H1 (cell line): ENCODE results near the gene CUBN. TPM values are rescaled to one million over a fixed set of nuclear protein-coding genes. Genes with fewer than 3 reads are reported as not detected.

Experiments used
- ASH2L ChIP-seq: fragments of 200-600, 300-600 bp; sonication (generic); IDR thresholded peaks from one replicate; pipeline ENCODE4 v1.7.1; 2017; ENCODE audit warnings: low read length
- BACH1 ChIP-seq: IDR thresholded peaks from 2 replicates; pipeline ENCODE4 v1.6.1; 2012; ENCODE audit warnings: low read length, improper control_type of control experiment
- BCL11A ChIP-seq, 2 experiments: IDR thresholded peaks; one replicate each; pipeline ENCODE4 v1.6.1; 2011; ENCODE audit warnings: low read depth in 2 of 2, low read length in 2 of 2, mild to moderate bottlenecking in 2 of 2
- CHD1 ChIP-seq: IDR thresholded peaks from 2 replicates; pipeline ENCODE4 v1.6.1; 2012; ENCODE audit warnings: low read depth, low read length, improper control_type of control experiment
- EGR1 ChIP-seq: IDR thresholded peaks from 2 replicates; pipeline ENCODE4 v1.6.1; 2011; ENCODE audit warnings: low read depth, low read length, borderline replicate concordance
- GABPA ChIP-seq: IDR thresholded peaks from 2 replicates; pipeline ENCODE4 v1.6.1; 2011; ENCODE audit warnings: mild to moderate bottlenecking, low read length, moderate library complexity, borderline replicate concordance; ENCODE audit not compliant: insufficient read depth
- GTF2F1 ChIP-seq: IDR thresholded peaks from 2 replicates; pipeline ENCODE4 v1.6.1; 2012; ENCODE audit warnings: low read depth, low read length, improper control_type of control experiment, borderline replicate concordance
- HDAC2 ChIP-seq, 2 experiments: fragments of 300-600 bp in 1 of 2; sonication (generic) in 1 of 2; IDR thresholded peaks; 2 replicates each; pipeline ENCODE4 v1.6.1; 2011 to 2012; ENCODE audit warnings: low read depth in 2 of 2, low read length in 2 of 2, mild to moderate bottlenecking in 2 of 2, moderate library complexity in 2 of 2, borderline replicate concordance in 1 of 2, inconsistent platforms in 1 of 2
- HDAC6 ChIP-seq: IDR thresholded peaks from one replicate; pipeline ENCODE4 v1.7.1; 2012; ENCODE audit warnings: low read depth, mild to moderate bottlenecking, inconsistent platforms, low read length, moderate library complexity
- JUN ChIP-seq: IDR thresholded peaks from 2 replicates; pipeline ENCODE4 v1.6.1; 2011; ENCODE audit warnings: low read depth, mild to moderate bottlenecking, improper control_type of control experiment, low read length
- KDM1A ChIP-seq: fragments of 200-600, 300-600 bp; sonication (generic); IDR thresholded peaks from 2 replicates; pipeline ENCODE4 v1.7.1; 2016; ENCODE audit warnings: mild to moderate bottlenecking, low read length, borderline replicate concordance
- PHF8 ChIP-seq: fragments of 200-600 bp; sonication (generic); conservative IDR thresholded peaks from 2 replicates; pipeline ENCODE4 v1.7.1; 2012; ENCODE audit warnings: low read depth, mild to moderate bottlenecking, inconsistent platforms, low read length, moderate library complexity
- RAD21 ChIP-seq, 2 experiments: IDR thresholded peaks in 1 of 2; conservative IDR thresholded peaks in 1 of 2; 2 replicates each; pipeline ENCODE4 v1.6.1; 2011; ENCODE audit warnings: low read depth in 2 of 2, low read length in 2 of 2, improper control_type of control experiment in 1 of 2, inconsistent platforms in 1 of 2, mild to moderate bottlenecking in 1 of 2, moderate library complexity in 1 of 2
- SP4 ChIP-seq: IDR thresholded peaks from 2 replicates; pipeline ENCODE4 v1.6.1; 2012; ENCODE audit warnings: low read length, inconsistent platforms
- SUZ12 ChIP-seq: fragments of 200-600 bp; sonication (generic); IDR thresholded peaks from 2 replicates; pipeline ENCODE4 v1.6.1; 2012; ENCODE audit warnings: mild to moderate bottlenecking, inconsistent platforms, low read length, moderate library complexity, mixed read lengths
- TCF12 ChIP-seq: IDR thresholded peaks from 2 replicates; pipeline ENCODE4 v1.6.1; 2011; ENCODE audit warnings: low read depth, mild to moderate bottlenecking, low read length
- TEAD4 ChIP-seq: IDR thresholded peaks from 2 replicates; pipeline ENCODE4 v1.6.1; 2012; ENCODE audit warnings: low read depth, low read length, inconsistent platforms, mixed read lengths
- YY1 ChIP-seq: IDR thresholded peaks from 2 replicates; pipeline ENCODE4 v1.6.1; 2011; ENCODE audit warnings: low read depth, mild to moderate bottlenecking, low read length
- polyA plus RNA-seq, 7 experiments: library from polyadenylated mRNA; depleted of rRNA in 3 of 7; stranded (reverse) in 5 of 7; unstranded in 2 of 7; fragments of >200 nt in 5 of 7; fragments of 200-250 nt in 2 of 7; gene quantifications; 1 replicate in 5 of 7; 2 replicates in 1 of 7; 4 replicates in 1 of 7; pipeline versions ENCODE4 v1.2.1 to v1.2.3, GENCODE V29; 2011 to 2013; ENCODE audit warnings: missing spikeins in 2 of 7, mixed read lengths in 2 of 7
- total RNA-seq: library from RNA; stranded (reverse); fragmentation: NEBNext Ultra II Directional; extraction: Animal tissue kit (Norgen Biotek cat#: 25700); gene quantifications from 2 replicates; pipeline ENCODE4 v1.2.1, GENCODE V29; 2021
- TF ChIP-seq, protein P1 (sequence below), 3 experiments: IDR thresholded peaks; 1 replicate in 2 of 3; 2 replicates in 1 of 3; pipeline versions ENCODE4 v1.5.1 to v1.6.1; 2011; ENCODE audit warnings: low read length in 3 of 3, mild to moderate bottlenecking in 3 of 3, inconsistent platforms in 2 of 3, low read depth in 1 of 3, moderate library complexity in 1 of 3; ENCODE audit not compliant: insufficient read depth in 1 of 3; ENCODE audit errors: control extremely low read depth in 1 of 3
- TF ChIP-seq, protein P2 (sequence below): IDR thresholded peaks from 2 replicates; pipeline ENCODE4 v1.6.1; 2011; ENCODE audit warnings: low read length, improper control_type of control experiment

Gene CUBN
- total and polyA plus RNA-seq, 2 of the 8 experiments (the other 6 are each of a cell fraction or from before 2014, with no cell fraction given): 0.04 to 0.08 TPM

DNA sequence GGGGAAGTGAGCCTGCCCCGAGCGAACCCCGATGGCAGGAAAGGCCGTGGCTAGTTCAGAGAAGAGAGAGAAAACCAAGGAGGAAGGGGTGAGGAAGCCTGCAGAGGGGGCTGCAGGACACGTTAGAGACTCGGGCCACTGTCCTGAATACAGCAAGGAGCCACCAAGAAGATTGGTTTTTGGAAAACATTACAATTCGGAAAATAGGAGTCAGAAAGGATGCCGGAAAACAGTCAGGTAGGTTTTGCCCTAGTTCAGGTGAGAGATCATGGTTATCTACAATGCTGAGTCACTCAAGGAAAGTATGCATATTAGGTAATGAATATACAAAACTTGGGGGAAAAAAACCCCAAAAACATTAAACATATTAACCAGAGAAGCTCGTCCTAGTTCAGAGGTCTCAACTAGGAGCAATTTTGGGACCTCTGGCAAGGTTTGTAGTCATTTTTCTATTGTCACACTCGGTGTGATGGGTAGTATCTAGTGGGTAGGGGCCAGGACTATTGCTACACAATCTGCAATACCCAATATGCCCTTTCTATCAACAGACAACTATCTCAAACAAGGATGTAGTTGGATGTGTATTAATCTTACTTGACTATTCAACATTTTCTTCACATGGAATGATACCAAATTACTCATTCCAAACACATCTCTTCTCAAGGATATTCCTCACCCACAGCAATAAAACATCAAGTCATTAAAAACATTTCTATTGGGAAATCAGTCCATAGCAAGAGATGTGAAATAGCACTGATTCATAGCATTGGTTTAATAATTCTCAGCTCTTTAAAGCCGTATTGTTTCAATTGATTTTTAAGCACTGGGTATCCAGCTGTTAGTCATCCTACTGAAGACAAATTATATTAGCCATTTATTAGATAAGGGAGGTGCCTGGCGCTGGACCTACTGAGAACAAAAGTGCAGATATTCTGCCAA is 238.0 kb downstream of the CUBN start (continued):
- TF ChIP-seq BCL11A (IDR thresholded peaks at IDR 0.05; ENCODE audit: low read depth in 2 of 2, low read length in 2 of 2): no peak
- TF ChIP-seq TEAD4: no peak
- TF ChIP-seq GABPA: no peak; the same call in 1 of the 2 replicates
- peak; percentile 92 to 94 for TF ChIP-seq RAD21 (IDR thresholded peaks at IDR 0.05 in 1 of 2, conservative IDR thresholded peaks at IDR 0.05 in 1 of 2; ENCODE audit: low read depth in 2 of 2, low read length in 2 of 2)
- TF ChIP-seq HDAC6: no peak
- no peak for TF ChIP-seq KDM1A
- TF ChIP-seq YY1: peak; percentile 38; the same call in 1 of the 2 replicates
- TF ChIP-seq PHF8: no peak
- no peak for TF ChIP-seq SUZ12
- TF ChIP-seq GTF2F1: peak; percentile 97
- peak; percentile 57 for TF ChIP-seq EGR1
- TF ChIP-seq, protein P1, sequence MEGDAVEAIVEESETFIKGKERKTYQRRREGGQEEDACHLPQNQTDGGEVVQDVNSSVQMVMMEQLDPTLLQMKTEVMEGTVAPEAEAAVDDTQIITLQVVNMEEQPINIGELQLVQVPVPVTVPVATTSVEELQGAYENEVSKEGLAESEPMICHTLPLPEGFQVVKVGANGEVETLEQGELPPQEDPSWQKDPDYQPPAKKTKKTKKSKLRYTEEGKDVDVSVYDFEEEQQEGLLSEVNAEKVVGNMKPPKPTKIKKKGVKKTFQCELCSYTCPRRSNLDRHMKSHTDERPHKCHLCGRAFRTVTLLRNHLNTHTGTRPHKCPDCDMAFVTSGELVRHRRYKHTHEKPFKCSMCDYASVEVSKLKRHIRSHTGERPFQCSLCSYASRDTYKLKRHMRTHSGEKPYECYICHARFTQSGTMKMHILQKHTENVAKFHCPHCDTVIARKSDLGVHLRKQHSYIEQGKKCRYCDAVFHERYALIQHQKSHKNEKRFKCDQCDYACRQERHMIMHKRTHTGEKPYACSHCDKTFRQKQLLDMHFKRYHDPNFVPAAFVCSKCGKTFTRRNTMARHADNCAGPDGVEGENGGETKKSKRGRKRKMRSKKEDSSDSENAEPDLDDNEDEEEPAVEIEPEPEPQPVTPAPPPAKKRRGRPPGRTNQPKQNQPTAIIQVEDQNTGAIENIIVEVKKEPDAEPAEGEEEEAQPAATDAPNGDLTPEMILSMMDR (IDR thresholded peaks at IDR 0.05; ENCODE audit: control extremely low read depth in 1 of 3, insufficient read depth in 1 of 3, low read depth in 1 of 3, low read length in 3 of 3): peak; percentile 63 to 76 (median 73)
- no peak for TF ChIP-seq HDAC2 (IDR thresholded peaks at IDR 0.05; ENCODE audit: borderline replicate concordance in 1 of 2, low read depth in 2 of 2, low read length in 2 of 2)
- TF ChIP-seq JUN: no peak
- TF ChIP-seq, protein P2, sequence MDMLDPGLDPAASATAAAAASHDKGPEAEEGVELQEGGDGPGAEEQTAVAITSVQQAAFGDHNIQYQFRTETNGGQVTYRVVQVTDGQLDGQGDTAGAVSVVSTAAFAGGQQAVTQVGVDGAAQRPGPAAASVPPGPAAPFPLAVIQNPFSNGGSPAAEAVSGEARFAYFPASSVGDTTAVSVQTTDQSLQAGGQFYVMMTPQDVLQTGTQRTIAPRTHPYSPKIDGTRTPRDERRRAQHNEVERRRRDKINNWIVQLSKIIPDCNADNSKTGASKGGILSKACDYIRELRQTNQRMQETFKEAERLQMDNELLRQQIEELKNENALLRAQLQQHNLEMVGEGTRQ: no peak
- no peak for TF ChIP-seq TCF12
- no peak for TF ChIP-seq CHD1
- TF ChIP-seq ASH2L: peak; percentile 24
- TF ChIP-seq BACH1: peak; percentile 91
- no peak; the same call in 1 of the 2 replicates for TF ChIP-seq SP4
